ENCODE data around the gene ZNF500.

GRCh38 chr16:4702466-4702808 is 64.5 kb downstream of the ZNF500 start:
- TF ChIP-seq, protein P1, sequence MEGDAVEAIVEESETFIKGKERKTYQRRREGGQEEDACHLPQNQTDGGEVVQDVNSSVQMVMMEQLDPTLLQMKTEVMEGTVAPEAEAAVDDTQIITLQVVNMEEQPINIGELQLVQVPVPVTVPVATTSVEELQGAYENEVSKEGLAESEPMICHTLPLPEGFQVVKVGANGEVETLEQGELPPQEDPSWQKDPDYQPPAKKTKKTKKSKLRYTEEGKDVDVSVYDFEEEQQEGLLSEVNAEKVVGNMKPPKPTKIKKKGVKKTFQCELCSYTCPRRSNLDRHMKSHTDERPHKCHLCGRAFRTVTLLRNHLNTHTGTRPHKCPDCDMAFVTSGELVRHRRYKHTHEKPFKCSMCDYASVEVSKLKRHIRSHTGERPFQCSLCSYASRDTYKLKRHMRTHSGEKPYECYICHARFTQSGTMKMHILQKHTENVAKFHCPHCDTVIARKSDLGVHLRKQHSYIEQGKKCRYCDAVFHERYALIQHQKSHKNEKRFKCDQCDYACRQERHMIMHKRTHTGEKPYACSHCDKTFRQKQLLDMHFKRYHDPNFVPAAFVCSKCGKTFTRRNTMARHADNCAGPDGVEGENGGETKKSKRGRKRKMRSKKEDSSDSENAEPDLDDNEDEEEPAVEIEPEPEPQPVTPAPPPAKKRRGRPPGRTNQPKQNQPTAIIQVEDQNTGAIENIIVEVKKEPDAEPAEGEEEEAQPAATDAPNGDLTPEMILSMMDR (IDR thresholded peaks at IDR 0.05; ENCODE audit: low read length): no peak
- TF ChIP-seq EZH2 (IDR thresholded peaks at IDR 0.05; ENCODE audit: borderline replicate concordance, low read length): no peak
